ENCODE data around the gene P2RY8. TPM values are rescaled to one million over a fixed set of nuclear protein-coding genes. Genes with fewer than 3 reads are reported as not detected.

P2RY8 gene
- total RNA-seq, 2 donors from 2014 or later, result 0.93 to 1.3 TPM

- H3K9me3 ChIP-seq, result no peaks in the 10 kb centered on the region
- H3K27me3 ChIP-seq, result peaks cover 0 to 4% of the 10 kb centered on the region in 2 donors
- TF ChIP-seq, protein P1, sequence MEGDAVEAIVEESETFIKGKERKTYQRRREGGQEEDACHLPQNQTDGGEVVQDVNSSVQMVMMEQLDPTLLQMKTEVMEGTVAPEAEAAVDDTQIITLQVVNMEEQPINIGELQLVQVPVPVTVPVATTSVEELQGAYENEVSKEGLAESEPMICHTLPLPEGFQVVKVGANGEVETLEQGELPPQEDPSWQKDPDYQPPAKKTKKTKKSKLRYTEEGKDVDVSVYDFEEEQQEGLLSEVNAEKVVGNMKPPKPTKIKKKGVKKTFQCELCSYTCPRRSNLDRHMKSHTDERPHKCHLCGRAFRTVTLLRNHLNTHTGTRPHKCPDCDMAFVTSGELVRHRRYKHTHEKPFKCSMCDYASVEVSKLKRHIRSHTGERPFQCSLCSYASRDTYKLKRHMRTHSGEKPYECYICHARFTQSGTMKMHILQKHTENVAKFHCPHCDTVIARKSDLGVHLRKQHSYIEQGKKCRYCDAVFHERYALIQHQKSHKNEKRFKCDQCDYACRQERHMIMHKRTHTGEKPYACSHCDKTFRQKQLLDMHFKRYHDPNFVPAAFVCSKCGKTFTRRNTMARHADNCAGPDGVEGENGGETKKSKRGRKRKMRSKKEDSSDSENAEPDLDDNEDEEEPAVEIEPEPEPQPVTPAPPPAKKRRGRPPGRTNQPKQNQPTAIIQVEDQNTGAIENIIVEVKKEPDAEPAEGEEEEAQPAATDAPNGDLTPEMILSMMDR (IDR thresholded peaks at IDR 0.05), result no peak
- DNase-seq (ENCODE audit: low spot score), result peak; percentile 57
- H3K36me3 ChIP-seq, result no peaks in the 10 kb centered on the region
- no peak overlapping the region for H3K27ac ChIP-seq
- H3K4me1 ChIP-seq, result no peaks in the 10 kb centered on the region
- H3K4me3 ChIP-seq, result no peak overlapping the region
Measured at GRCh38 chrX:1468250-1468772, 68.7 kb downstream of the P2RY8 start.

- peaks cover 0 to 4% of the 10 kb centered on the region in 2 donors for H3K27me3 ChIP-seq
- H3K27ac ChIP-seq, result no peak overlapping the region
- TF ChIP-seq, protein P1 (IDR thresholded peaks at IDR 0.05), result no peak
- no peaks in the 10 kb centered on the region for H3K9me3 ChIP-seq
- peaks cover 0 to 6% of the 10 kb centered on the region in 2 donors for H3K4me1 ChIP-seq
- DNase-seq (ENCODE audit: low spot score), result peak; percentile 57
- H3K36me3 ChIP-seq, result no peaks in the 10 kb centered on the region
- H3K4me3 ChIP-seq, result peak overlapping the region in 1 of 2 donors; percentile 5
Measured at GRCh38 chrX:1466971-1467561, 69.9 kb downstream of the P2RY8 start.

- H3K27ac ChIP-seq, result no peak overlapping the region
- peak; percentile 32 for DNase-seq (ENCODE audit: low spot score)
Measured at GRCh38 chrX:1466232-1466661, 70.7 kb downstream of the P2RY8 start.

DNA sequence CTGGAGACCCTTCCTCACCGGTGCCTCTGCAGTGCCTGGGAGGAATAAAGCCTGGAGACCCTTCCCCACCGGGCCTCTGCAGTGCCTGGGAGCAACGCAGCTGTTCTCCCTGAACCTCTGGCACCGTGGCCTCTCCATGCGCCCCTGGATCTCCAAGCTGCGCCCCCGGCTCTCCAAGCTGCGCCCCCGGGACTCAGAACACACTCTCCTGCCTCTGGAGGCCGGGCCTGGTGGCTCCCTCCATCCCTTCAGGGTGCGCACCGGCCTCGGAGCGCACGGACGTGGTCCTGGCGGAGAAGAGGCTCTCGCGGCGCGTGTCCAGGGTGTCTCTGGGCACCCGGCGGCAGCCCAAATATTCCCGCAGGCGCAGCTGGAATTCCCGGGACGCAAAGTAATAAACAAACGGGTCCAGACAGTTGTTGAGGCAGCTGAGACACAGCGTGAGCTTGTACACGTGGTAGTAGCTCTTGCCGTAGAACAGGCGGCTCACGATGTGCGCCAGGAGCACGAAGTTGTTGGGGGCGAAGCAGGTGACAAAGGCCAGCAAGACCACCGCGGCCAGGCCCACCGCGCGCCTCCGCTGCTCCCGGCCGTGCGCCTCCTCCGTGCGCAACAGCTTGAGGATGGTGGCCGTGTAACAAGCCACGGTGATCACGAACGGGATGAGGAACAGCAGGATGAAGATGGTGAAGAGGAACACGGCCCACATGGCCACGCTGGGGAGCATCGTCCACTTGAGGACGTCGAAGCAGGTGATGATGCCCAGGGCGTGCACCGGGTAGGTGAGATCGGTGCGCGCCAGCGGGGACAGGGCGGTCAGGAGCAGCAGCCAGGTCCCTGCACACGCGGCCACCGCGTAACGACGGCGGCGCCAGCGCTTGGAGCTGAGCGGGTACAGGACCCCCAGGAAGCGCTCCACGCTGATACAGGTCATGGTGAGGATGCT, 71.4 kb downstream of the P2RY8 start:
- TF ChIP-seq, protein P1 (IDR thresholded peaks at IDR 0.05), result no peak
- peak; percentile 32 for DNase-seq (ENCODE audit: low spot score)
- no peak overlapping the region for H3K27ac ChIP-seq
- H3K9me3 ChIP-seq, result no peaks in the 10 kb centered on the region
- H3K4me3 ChIP-seq, result no peak overlapping the region
- H3K27me3 ChIP-seq, result peaks cover 0 to 4% of the 10 kb centered on the region in 2 donors
- peaks cover 0 to 6% of the 10 kb centered on the region in 2 donors for H3K4me1 ChIP-seq
- H3K36me3 ChIP-seq, result no peaks in the 10 kb centered on the region

More at GRCh38 chrX:1466232-1466661, 70.7 kb downstream of the P2RY8 start:
- Histone ChIP-seq H3K36me3 (no peaks in the 10 kb centered on the region), H3K4me1 (peaks cover 0 to 6% of the 10 kb centered on the region in 2 donors), H3K9me3 (no peaks in the 10 kb centered on the region), H3K4me3 (no peak overlapping the region), H3K27me3 (peaks cover 0 to 4% of the 10 kb centered on the region in 2 donors)
- TF ChIP-seq, protein P1 (IDR thresholded peaks at IDR 0.05), result no peak

- DNase-seq (ENCODE audit: low spot score), result no peak
- TF ChIP-seq, protein P1 (IDR thresholded peaks at IDR 0.05), result no peak
- H3K9me3 ChIP-seq, result no peaks in the 10 kb centered on the region
- H3K4me3 ChIP-seq, result no peak overlapping the region
- H3K27ac ChIP-seq, result no peak overlapping the region
- H3K27me3 ChIP-seq, result peaks cover 0 to 4% of the 10 kb centered on the region in 2 donors
- no peaks in the 10 kb centered on the region for H3K36me3 ChIP-seq
- peaks cover 0 to 6% of the 10 kb centered on the region in 2 donors for H3K4me1 ChIP-seq
Measured at GRCh38 chrX:1464971-1465285, 72.1 kb downstream of the P2RY8 start.

Data from right atrium auricular region (tissue), 2 donors.